ENCODE measurements around the gene PCDH12. TPM values are rescaled to one million over a fixed set of nuclear protein-coding genes. Genes with fewer than 3 reads are reported as not detected.

PCDH12 gene
- total RNA-seq, 1 experiment from 2014 or later = not detected

DNA sequence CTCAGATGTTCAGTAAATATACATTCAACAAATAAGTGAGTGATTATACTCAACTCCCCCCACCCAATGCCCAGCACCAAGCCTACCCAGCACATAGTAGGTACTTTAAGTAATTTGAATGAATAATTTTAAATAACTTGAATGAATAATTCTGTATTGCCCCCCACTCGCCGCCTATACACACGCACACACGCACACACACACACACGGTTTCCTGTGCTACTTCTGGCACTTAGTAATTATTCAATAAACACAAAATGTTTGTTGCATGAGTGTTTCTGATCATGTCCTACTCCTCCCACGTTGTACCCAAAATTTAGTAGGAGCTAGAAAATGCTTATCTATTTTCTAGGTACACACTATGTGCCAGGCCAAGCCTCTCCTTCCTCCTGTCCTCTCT lies 16.2 kb downstream of the PCDH12 start:
- intact Hi-C loops (cut with micrococcal nuclease; ENCODE audit: unreplicated experiment) = no loop called here
- no TSS peak for BruUV-seq (replicated peaks)
- ChIA-PET CTCF (no interaction called here), POLR2A (no interaction called here)
- DNase-seq (ENCODE audit: low read depth, low spot score) (no peak), ATAC-seq (no peak)
- H3K4me1 ChIP-seq (ENCODE audit: control insufficient read depth, insufficient read depth, low read length) = no peaks in the 10 kb centered on the region
- no peaks in the 10 kb centered on the region for H3K9me3 ChIP-seq (ENCODE audit: control insufficient read depth, insufficient read depth, low read depth, low read length)
- no peaks in the 10 kb centered on the region for H3K36me3 ChIP-seq (ENCODE audit: control insufficient read depth, insufficient read depth, low read length)
- TF ChIP-seq, protein P1, sequence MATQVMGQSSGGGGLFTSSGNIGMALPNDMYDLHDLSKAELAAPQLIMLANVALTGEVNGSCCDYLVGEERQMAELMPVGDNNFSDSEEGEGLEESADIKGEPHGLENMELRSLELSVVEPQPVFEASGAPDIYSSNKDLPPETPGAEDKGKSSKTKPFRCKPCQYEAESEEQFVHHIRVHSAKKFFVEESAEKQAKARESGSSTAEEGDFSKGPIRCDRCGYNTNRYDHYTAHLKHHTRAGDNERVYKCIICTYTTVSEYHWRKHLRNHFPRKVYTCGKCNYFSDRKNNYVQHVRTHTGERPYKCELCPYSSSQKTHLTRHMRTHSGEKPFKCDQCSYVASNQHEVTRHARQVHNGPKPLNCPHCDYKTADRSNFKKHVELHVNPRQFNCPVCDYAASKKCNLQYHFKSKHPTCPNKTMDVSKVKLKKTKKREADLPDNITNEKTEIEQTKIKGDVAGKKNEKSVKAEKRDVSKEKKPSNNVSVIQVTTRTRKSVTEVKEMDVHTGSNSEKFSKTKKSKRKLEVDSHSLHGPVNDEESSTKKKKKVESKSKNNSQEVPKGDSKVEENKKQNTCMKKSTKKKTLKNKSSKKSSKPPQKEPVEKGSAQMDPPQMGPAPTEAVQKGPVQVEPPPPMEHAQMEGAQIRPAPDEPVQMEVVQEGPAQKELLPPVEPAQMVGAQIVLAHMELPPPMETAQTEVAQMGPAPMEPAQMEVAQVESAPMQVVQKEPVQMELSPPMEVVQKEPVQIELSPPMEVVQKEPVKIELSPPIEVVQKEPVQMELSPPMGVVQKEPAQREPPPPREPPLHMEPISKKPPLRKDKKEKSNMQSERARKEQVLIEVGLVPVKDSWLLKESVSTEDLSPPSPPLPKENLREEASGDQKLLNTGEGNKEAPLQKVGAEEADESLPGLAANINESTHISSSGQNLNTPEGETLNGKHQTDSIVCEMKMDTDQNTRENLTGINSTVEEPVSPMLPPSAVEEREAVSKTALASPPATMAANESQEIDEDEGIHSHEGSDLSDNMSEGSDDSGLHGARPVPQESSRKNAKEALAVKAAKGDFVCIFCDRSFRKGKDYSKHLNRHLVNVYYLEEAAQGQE (IDR thresholded peaks at IDR 0.05; ENCODE audit: insufficient read depth in 1 of 2, low read depth in 2 of 2, low read length in 1 of 2) = no peak
- TF ChIP-seq CTCF (IDR thresholded peaks at IDR 0.05) (no peak), POLR2AphosphoS5 (IDR thresholded peaks at IDR 0.05; ENCODE audit: low read depth, low read length) (no peak), SIN3A (IDR thresholded peaks at IDR 0.05; ENCODE audit: borderline replicate concordance, insufficient read depth, low read depth, low read length) (no peak), TCF7L2 (IDR thresholded peaks at IDR 0.05; ENCODE audit: low read depth, low read length) (no peak)
- in situ Hi-C loops (cut with HindIII; ENCODE audit: low pct_unique_long_range_greater_than_20kb, low sequenced_read_pairs) = no loop called here
- no peak overlapping the region for H3K27ac ChIP-seq (ENCODE audit: low read length)
- H3K27me3 ChIP-seq (ENCODE audit: control insufficient read depth, insufficient read depth, low read length) = no peaks in the 10 kb centered on the region
- H3K4me3 ChIP-seq (ENCODE audit: low read depth in 2 of 2, low read length in 2 of 2) = no peak overlapping the region

DNA sequence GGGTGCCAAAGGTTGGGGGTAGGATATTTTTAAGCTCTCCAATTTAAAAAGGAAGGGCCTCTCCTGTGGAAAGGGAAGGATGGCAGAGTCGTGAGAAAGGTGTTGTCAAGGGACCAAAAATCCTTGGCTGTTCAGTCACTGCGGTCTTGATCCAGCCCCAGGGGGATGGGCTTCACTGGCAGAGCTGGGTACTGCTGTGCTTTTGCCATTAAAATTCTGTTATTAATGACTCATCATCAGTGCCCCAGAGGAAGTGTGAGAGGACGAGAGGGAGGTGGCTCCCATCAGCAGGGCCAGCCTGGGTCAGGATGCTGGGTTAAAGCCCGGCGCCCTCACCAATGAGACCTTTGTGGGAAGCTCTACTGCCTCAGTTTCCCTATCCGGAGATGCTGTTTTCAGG lies 16.7 kb downstream of the PCDH12 start:
- DNase-seq (ENCODE audit: low read depth, low spot score) (no peak), ATAC-seq (no peak)
- POLR2A ChIA-PET = no interaction called here

More for the DNA sequence above, 16.7 kb downstream of the PCDH12 start:
- TF ChIP-seq POLR2AphosphoS5 (IDR thresholded peaks at IDR 0.05; ENCODE audit: low read depth, low read length) = no peak; the same call in none of the 2 replicates
- TF ChIP-seq TCF7L2 (IDR thresholded peaks at IDR 0.05; ENCODE audit: low read depth, low read length) = no peak
- TF ChIP-seq SIN3A (IDR thresholded peaks at IDR 0.05; ENCODE audit: borderline replicate concordance, insufficient read depth, low read depth, low read length) = no peak
- TF ChIP-seq CTCF (IDR thresholded peaks at IDR 0.05) = no peak
- TF ChIP-seq, protein P1 (IDR thresholded peaks at IDR 0.05; ENCODE audit: insufficient read depth in 1 of 2, low read depth in 2 of 2, low read length in 1 of 2) = no peak
- Histone ChIP-seq H3K27ac (ENCODE audit: low read length) (no peak overlapping the region), H3K36me3 (ENCODE audit: control insufficient read depth, insufficient read depth, low read length) (no peaks in the 10 kb centered on the region), H3K9me3 (ENCODE audit: control insufficient read depth, insufficient read depth, low read depth, low read length) (no peaks in the 10 kb centered on the region), H3K4me3 (ENCODE audit: low read depth in 2 of 2, low read length in 2 of 2) (no peak overlapping the region), H3K27me3 (ENCODE audit: control insufficient read depth, insufficient read depth, low read length) (no peaks in the 10 kb centered on the region), H3K4me1 (ENCODE audit: control insufficient read depth, insufficient read depth, low read length) (no peaks in the 10 kb centered on the region)
- no TSS peak for BruUV-seq (replicated peaks)
- CTCF ChIA-PET = interaction anchor here (0.5 kb wide), 1 partner anchor 508 kb away, joined by 3 read pairs; no protein-coding TSS in a partner anchor
- intact Hi-C loops (cut with micrococcal nuclease; ENCODE audit: unreplicated experiment) = no loop called here
- in situ Hi-C loops (cut with HindIII; ENCODE audit: low pct_unique_long_range_greater_than_20kb, low sequenced_read_pairs) = no loop called here

Data from Panc1 (cell line).